ENCODE measurements around the gene PHACTR4.
"Not testable (repeated sequence)": the region's sequence is repeated elsewhere in the genome, so short reads cannot be mapped to it uniquely, and the experiment has no call there.

The PHACTR4 gene

DNA sequence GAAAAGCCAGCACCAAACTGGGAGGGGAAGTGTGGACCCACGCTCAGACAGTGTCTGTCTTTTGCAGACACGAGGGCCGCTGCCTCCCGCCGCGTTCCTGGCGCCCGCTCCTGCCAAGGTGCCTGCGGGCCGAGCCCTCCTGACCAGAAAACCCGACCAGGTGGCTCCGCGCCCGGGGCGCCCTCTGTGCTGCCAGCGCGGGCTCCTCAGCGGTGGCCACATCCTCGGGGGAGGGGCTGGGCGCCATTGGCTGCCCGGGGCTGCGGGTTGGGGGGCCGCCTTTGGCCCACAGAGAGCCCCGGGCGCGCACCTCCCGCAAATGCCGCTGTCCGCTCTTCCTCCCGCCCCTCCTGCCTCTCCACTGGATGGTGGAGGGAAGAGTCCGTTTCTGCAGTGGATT, 160.9 kb downstream of the PHACTR4 start:
- DNase-seq = no peak

DNA sequence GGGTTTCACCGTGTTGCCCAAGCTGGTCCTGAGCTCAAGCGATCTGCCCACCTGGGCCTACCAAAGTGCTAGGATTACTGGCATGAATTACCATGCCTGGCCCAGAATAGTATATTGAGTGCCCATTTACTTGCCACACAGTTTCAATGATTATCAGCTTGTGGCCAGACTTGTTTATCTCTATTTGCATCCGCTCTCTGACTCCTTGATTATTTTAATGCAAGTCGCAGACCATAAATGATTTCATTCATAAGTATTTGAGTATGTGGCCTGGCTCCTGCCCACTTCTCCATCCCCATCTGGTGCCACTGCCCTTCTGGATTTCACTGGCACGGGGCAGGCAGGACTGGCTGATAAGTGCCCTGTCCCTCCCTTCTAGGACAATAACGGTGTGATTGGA, 165.1 kb downstream of the PHACTR4 start:
- no peak for DNase-seq

DNA sequence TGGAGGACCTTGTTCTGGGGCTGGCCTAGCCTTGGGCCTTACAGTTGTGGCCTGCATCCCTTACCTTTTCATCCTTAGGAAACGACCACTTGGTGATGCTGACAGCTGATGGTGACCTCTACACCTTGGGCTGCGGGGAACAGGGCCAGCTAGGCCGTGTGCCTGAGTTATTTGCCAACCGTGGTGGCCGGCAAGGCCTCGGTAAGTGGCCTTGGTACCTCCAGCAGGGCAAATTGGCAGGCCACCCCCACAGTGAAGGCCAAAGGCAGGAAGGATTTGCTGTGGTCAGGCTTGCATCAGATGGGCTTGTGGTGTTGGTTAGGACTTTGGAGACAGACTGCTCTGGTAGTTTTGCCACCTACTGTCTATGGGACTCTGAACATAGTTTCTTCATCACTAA, 165.6 kb downstream of the PHACTR4 start:
- no peak for DNase-seq

DNA sequence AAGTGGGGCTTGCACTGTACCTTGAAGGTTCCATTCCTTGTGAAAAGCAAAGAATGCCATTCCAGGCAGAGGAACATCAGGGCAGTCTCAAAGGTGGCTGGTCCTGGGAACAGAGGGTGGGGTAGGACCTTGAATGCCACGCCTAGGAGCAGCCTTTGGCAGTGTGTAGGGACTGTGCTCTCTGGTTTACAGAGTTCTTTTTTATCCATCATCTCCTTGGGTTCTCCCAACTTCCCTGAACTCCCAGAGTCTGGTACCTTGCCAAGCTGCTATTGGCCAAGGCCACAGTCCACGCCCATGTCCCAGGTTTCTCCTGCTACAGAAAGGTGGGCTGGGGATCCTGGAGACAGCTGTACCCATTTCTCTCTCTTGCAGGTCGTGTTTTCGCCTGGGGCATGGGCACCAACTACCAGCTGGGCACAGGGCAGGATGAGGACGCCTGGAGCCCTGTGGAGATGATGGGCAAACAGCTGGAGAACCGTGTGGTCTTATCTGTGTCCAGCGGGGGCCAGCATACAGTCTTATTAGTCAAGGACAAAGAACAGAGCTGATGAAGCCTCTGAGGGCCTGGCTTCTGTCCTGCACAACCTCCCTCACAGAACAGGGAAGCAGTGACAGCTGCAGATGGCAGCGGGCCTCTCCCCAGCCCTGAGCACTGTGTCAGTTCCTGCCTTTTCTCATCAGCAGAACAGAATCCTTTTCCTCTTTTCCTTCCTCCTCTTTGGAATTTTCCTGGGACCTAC, 168.1 kb downstream of the PHACTR4 start:
- no peak for DNase-seq

DNA sequence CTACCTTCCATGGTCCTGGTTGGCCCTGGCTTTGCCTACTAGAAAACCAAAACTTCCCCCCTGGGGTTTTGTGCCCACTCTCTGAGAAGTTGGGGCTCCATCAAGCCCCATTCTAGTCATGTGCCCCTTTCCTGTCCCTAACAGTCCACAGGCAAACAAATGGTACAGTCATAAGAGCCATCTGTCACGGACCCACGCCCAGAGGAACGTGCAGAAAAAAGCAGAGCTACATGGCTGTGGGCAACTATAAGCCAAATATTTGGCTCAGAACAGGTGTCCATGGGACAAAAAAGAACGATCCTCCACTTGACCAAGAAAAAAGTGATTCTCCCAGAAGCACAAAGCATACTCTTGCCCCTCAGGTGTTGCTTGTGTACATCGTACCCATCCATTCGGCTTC, 168.7 kb downstream of the PHACTR4 start:
- DNase-seq = no peak

DNA sequence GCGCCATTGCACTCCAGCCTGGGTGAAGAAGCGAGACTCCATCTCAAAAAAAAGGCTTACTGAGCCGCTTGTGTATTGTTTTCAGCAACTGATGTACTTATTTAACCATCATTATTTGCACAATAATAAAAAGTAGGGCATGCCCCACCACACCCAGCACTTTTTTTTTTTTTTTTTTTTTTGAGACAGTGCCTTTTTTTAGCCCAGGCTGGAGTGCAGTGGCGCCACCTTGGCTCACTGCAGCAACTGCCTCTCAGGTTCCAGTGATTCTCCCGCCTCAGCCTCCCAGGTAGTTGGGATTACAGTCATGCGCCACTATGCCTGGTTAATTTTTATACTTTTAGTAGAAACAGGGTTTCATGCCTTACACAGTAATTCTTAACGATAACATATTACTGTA, 171.1 kb downstream of the PHACTR4 start:
- no peak for DNase-seq

DNA sequence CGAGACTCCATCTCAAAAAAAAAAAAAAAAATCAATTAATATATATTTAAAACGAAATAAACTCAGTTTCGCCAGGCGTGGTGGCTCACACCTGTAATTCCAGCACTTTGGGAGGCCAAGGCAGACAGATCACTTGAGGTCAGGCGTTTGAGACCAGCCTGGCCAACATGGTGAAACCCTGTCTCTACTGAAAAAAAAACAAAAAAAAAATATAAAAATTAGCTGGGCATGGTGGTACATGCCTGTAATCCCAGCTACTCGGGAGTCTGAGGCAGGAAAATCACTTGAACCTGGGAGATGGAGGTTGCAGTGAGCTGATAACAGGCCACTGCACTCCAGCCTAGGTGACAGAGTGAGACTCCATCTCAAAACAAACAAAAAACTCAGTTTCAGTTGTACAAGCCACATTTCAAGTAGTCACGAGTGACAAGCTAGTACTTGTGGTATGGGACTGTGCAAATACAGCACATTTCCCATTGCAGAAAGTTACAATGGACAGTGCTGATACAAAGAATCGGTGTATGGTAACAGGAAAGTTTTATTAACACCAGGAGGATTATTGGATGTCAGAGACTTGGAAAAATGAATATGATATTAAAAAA, 172.0 kb downstream of the PHACTR4 start:
- DNase-seq = not testable (repeated sequence)

DNA sequence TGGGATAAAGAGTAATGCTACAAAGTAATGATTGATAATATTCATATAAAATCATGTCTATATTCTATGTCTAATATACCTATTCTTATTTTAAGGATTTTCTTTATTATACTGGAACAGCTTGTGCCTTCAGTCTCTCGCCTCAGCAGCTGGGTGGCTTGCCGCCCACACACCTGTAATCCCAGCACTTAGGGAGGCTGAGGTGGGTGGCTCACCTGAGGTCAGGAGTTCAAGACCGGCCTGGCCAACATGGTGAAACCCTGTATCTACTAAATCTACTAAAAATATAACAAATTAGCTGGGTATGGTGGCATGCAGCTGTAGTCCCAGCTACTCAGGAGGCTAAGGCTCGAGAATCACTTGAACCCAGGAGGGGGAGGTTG, 175.7 kb downstream of the PHACTR4 start:
- no peak for DNase-seq

DNA sequence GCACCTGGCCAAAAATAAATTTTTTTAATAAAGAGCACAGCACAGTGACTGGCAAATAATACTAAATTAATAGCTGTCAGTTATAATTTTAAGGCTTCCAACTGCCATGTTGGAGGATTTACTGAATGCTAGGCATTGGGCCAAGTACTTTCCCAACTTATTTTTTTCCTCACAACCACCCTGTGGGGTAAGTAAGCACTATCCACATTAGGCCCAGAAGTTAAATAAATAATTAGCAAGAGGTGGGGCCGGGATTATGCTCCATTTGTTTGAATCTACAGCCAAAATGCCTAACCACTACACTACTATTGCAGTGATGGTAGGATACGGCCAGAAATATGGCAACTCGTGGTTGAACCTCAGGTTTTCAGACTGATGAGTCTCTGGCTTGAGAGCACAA, 178.8 kb downstream of the PHACTR4 start:
- DNase-seq = no peak
